Glutamatergic neuron (in vitro differentiated cells): ENCODE data around the gene HPRT1. TPM values are rescaled to one million over a fixed set of nuclear protein-coding genes. Genes with fewer than 3 reads are reported as not detected.

Experiments
- DNase-seq: peaks from one replicate; pipeline ENCODE4 v3.0.0; 2022
- H3K27ac Mint-ChIP-seq: one replicate; pipeline ENCODE4 v1.8.0; 2020; ENCODE audit warnings: mild to moderate bottlenecking, mixed read lengths, inconsistent platforms; ENCODE audit not compliant: unreplicated experiment
- H3K27me3 Mint-ChIP-seq: one replicate; pipeline ENCODE4 v1.8.0; 2020; ENCODE audit warnings: mild to moderate bottlenecking, moderate library complexity, mixed read lengths, inconsistent platforms; ENCODE audit not compliant: unreplicated experiment
- H3K36me3 Mint-ChIP-seq: one replicate; pipeline ENCODE4 v1.8.0; 2020; ENCODE audit warnings: mild to moderate bottlenecking, mixed read lengths, inconsistent platforms; ENCODE audit not compliant: unreplicated experiment
- H3K4me1 Mint-ChIP-seq: one replicate; pipeline ENCODE4 v1.8.0; 2020; ENCODE audit warnings: mild to moderate bottlenecking, low read depth, mixed read lengths, inconsistent platforms; ENCODE audit not compliant: unreplicated experiment
- H3K4me3 Mint-ChIP-seq: one replicate; pipeline ENCODE4 v1.8.0; 2020; ENCODE audit warnings: mild to moderate bottlenecking, mixed read lengths, inconsistent platforms; ENCODE audit not compliant: unreplicated experiment
- H3K9me3 Mint-ChIP-seq: one replicate; pipeline ENCODE4 v1.8.0; 2020; ENCODE audit warnings: mild to moderate bottlenecking, moderate library complexity, mixed read lengths, inconsistent platforms; ENCODE audit not compliant: unreplicated experiment
- CTCF ChIP-seq: fragments of 200-600 bp; sonication (generic); IDR thresholded peaks from one replicate; pipeline ENCODE4 v1.5.0; 2021; ENCODE audit not compliant: partially characterized antibody, unreplicated experiment
- microRNA-seq: library from miRNA; unstranded; fragments of <30 nt; microRNA quantifications from one replicate; pipeline ENCODE4, GENCODE V29; 2020; ENCODE audit not compliant: unreplicated experiment
- total RNA-seq: library from RNA; stranded (reverse); fragmentation: NEBNext Ultra II Directional; extraction: Animal tissue kit (Norgen Biotek cat#: 25700); gene quantifications from one replicate; pipeline ENCODE4 v1.2.1, GENCODE V29; 2021; ENCODE audit not compliant: unreplicated experiment

HPRT1 gene
- total RNA-seq, 1 donor from 2014 or later: 12.1 TPM

- no peak for DNase-seq
- no peaks in the 10 kb centered on the region for H3K36me3 Mint-ChIP-seq
- no peak for TF ChIP-seq CTCF
- no peak overlapping the region for H3K4me3 Mint-ChIP-seq
- H3K4me1 Mint-ChIP-seq: peaks cover 15% of the 10 kb centered on the region
- H3K9me3 Mint-ChIP-seq: peaks cover 4% of the 10 kb centered on the region
- peaks cover 8% of the 10 kb centered on the region for H3K27me3 Mint-ChIP-seq
- no peak overlapping the region for H3K27ac Mint-ChIP-seq
Measured at GRCh38 chrX:134545510-134545909, 85.5 kb downstream of the HPRT1 start.

GRCh38 chrX:134546187-134546586 is 86.2 kb downstream of the HPRT1 start:
- Mint-ChIP-seq H3K36me3 (no peaks in the 10 kb centered on the region), H3K4me3 (no peak overlapping the region), H3K4me1 (peaks cover 16% of the 10 kb centered on the region), H3K27me3 (peaks cover 9% of the 10 kb centered on the region), H3K9me3 (peaks cover 4% of the 10 kb centered on the region), H3K27ac (no peak overlapping the region)
- TF ChIP-seq CTCF: no peak
- DNase-seq: no peak

- H3K9me3 Mint-ChIP-seq: peaks cover 4% of the 10 kb centered on the region
- H3K36me3 Mint-ChIP-seq: no peaks in the 10 kb centered on the region
- TF ChIP-seq CTCF: no peak
- DNase-seq: no peak
- peaks cover 9% of the 10 kb centered on the region for H3K27me3 Mint-ChIP-seq
- H3K27ac Mint-ChIP-seq: no peak overlapping the region
- H3K4me1 Mint-ChIP-seq: peaks cover 16% of the 10 kb centered on the region
- H3K4me3 Mint-ChIP-seq: peak overlapping the region; percentile 30
Measured at GRCh38 chrX:134547047-134547679, 87.2 kb downstream of the HPRT1 start.

GRCh38 chrX:134548257-134549201 is 88.6 kb downstream of the HPRT1 start:
- H3K36me3 Mint-ChIP-seq: no peaks in the 10 kb centered on the region
- peak overlapping the region; percentile 90 for H3K4me3 Mint-ChIP-seq
- no peak for TF ChIP-seq CTCF
- H3K4me1 Mint-ChIP-seq: peaks cover 11% of the 10 kb centered on the region
- H3K27ac Mint-ChIP-seq: peak overlapping the region; percentile 60
- peaks cover 4% of the 10 kb centered on the region for H3K9me3 Mint-ChIP-seq
- peaks cover 9% of the 10 kb centered on the region for H3K27me3 Mint-ChIP-seq
- DNase-seq: no peak

Small RNA genes lying within 50 kb of the gene (microRNA-seq; reads per million reads assigned to microRNA genes)
- gene MIR424: 4,885 reads per million, percentile 96 among the genes with 10 or more reads in this experiment
- 3.0 reads per million, percentile 22 among the genes with 10 or more reads in this experiment for gene MIR450A1
- gene MIR450A2: 4.3 reads per million, percentile 29 among the genes with 10 or more reads in this experiment
- 4.1 reads per million, percentile 28 among the genes with 10 or more reads in this experiment for gene MIR450B
- gene MIR503: 573 reads per million, percentile 86 among the genes with 10 or more reads in this experiment
- 80.6 reads per million, percentile 71 among the genes with 10 or more reads in this experiment for gene MIR542

Other genes with a start within 250 kb of the HPRT1 start
- 0.69 TPM for gene CCDC160, start 223.0 kb upstream of the HPRT1 start, total RNA-seq
- 65.7 TPM for gene PHF6, start 86.9 kb upstream of the HPRT1 start, total RNA-seq
- gene PLAC1, start 198.3 kb downstream of the HPRT1 start, total RNA-seq: not detected